Body of pancreas (tissue), 4 donors: ENCODE measurements around the gene ASXL1. TPM values are rescaled to one million over a fixed set of nuclear protein-coding genes. Genes with fewer than 3 reads are reported as not detected.

ENCODE experiments used
- ATAC-seq: fragments of 150-250 bp; one replicate; pipeline ENCODE4 v1.9.1; 2016
- DNase-seq, 4 donors: peaks; one replicate each; pipeline ENCODE4 v3.0.0-alpha.2; 2019
- H3K27ac ChIP-seq, 4 donors: fragments of 200-600 bp; sonication (generic); 1 replicate in 3 of 4; 2 replicates in 1 of 4; pipeline versions ENCODE4 v1.5.1 to v1.6.1; 2016 to 2019; ENCODE audit warnings: mild to moderate bottlenecking in 1 of 4, mixed read lengths in 1 of 4, moderate library complexity in 1 of 4
- H3K27me3 ChIP-seq, 2 donors: fragments of 200-600 bp; sonication (generic); one replicate each; pipeline ENCODE4 v1.6.0; 2016; ENCODE audit warnings: mild to moderate bottlenecking in 1 of 2
- H3K36me3 ChIP-seq, 2 donors: fragments of 200-600 bp; sonication (generic); replicated peaks in 1 of 2; 2 replicates each; pipeline ENCODE4 v1.5.1; 2016; ENCODE audit warnings: low read depth in 2 of 2; ENCODE audit not compliant: insufficient read depth in 1 of 2
- H3K4me1 ChIP-seq: fragments of 200-600 bp; sonication (generic); one replicate; pipeline ENCODE4 v1.6.0; 2016
- H3K4me3 ChIP-seq, 2 donors: fragments of 200-600 bp; sonication (generic); 1 replicate in 1 of 2; 2 replicates in 1 of 2; pipeline ENCODE4 v1.5.1; 2016 to 2019
- H3K9me3 ChIP-seq, 3 donors: fragments of 200-600 bp; sonication (generic); 1 replicate in 2 of 3; 2 replicates in 1 of 3; pipeline ENCODE4 v1.5.1; 2016
- CTCF ChIP-seq, 7 experiments: fragments of 450-650 bp in 4 of 7; fragments of 200-600 bp in 3 of 7; sonication (generic) in 3 of 7; IDR thresholded peaks; one replicate each; pipeline ENCODE4 v1.5.1; 2016 to 2019; ENCODE audit warnings: antibody characterized with exemption in 7 of 7
- POLR2A ChIP-seq, 3 donors: fragments of 450-650 bp; IDR thresholded peaks; one replicate each; pipeline ENCODE4 v1.6.1; 2016; ENCODE audit warnings: antibody characterized with exemption in 3 of 3, mild to moderate bottlenecking in 2 of 3
- WGBS, 2 donors: methylation state at CpG; one replicate each; pipeline ENCODE4 v1.1.5; 2017; 5-methylcytosine and 5-hydroxymethylcytosine counted together
- intact Hi-C: fragments of 100-400 bp; cut with DNase I; formaldehyde crosslinking; loops from one replicate; pipeline ENCODE4 v1.15.1; 2023
- total RNA-seq, 2 donors: library from RNA; depleted of rRNA; stranded (reverse); fragments of >200 nt; gene quantifications; one replicate each; pipeline ENCODE4 v1.1.0, GENCODE V29; 2016

Gene ASXL1
- total RNA-seq, 2 donors from 2014 or later: 57.9 to 102 TPM

GRCh38 chr20:32448306-32449056 is 90.3 kb downstream of the ASXL1 start:
- H3K36me3 ChIP-seq: peaks cover 8% of the 10 kb centered on the region in 2 donors
- H3K9me3 ChIP-seq: no peaks in the 10 kb centered on the region
- peak in 3 of 4 donors; percentile 19 to 60 (median 47) for DNase-seq
- H3K4me3 ChIP-seq: no peak overlapping the region
- H3K27me3 ChIP-seq: no peaks in the 10 kb centered on the region
- H3K4me1 ChIP-seq: peaks cover 61% of the 10 kb centered on the region
- no peak for ATAC-seq
- intact Hi-C loops: no loop called here
- H3K27ac ChIP-seq: peak overlapping the region; percentile 49 to 76 (median 68)
- TF ChIP-seq POLR2A (IDR thresholded peaks at IDR 0.05) (no peak), CTCF (IDR thresholded peaks at IDR 0.05) (no peak)
- WGBS, 2 donors: 59 to 60% methylated on average over 9 to 13 of the region's 13 CpGs

- TF ChIP-seq CTCF (IDR thresholded peaks at IDR 0.05) (no peak), POLR2A (IDR thresholded peaks at IDR 0.05) (no peak)
- peaks cover 61% of the 10 kb centered on the region for H3K4me1 ChIP-seq
- H3K4me3 ChIP-seq: no peak overlapping the region
- peaks cover 8 to 11% of the 10 kb centered on the region in 2 donors for H3K36me3 ChIP-seq
- H3K27me3 ChIP-seq: no peaks in the 10 kb centered on the region
- no peaks in the 10 kb centered on the region for H3K9me3 ChIP-seq
- peak; percentile 69 to 86 (median 82) for DNase-seq
- 20 to 26% methylated on average over 7 to 9 of the region's 9 CpGs for WGBS, 2 donors
- ATAC-seq: peak; percentile 72
- H3K27ac ChIP-seq: peak overlapping the region; percentile 52 to 76 (median 68)
- intact Hi-C loops: no loop called here
Measured at GRCh38 chr20:32449057-32449889, 91.1 kb downstream of the ASXL1 start.

GRCh38 chr20:32449890-32450401 is 91.8 kb downstream of the ASXL1 start:
- intact Hi-C loops: no loop called here
- WGBS, 2 donors: 31 to 40% methylated on average over 6 to 8 of the region's 8 CpGs
- ATAC-seq (peak; percentile 5), DNase-seq (peak in 3 of 4 donors; percentile 12 to 16 (median 15))
- H3K4me3 ChIP-seq: no peak overlapping the region
- H3K4me1 ChIP-seq: peaks cover 63% of the 10 kb centered on the region
- peak overlapping the region; percentile 52 to 76 (median 68) for H3K27ac ChIP-seq
- no peaks in the 10 kb centered on the region for H3K27me3 ChIP-seq
- peaks cover 8 to 11% of the 10 kb centered on the region in 2 donors for H3K36me3 ChIP-seq
- no peaks in the 10 kb centered on the region for H3K9me3 ChIP-seq
- TF ChIP-seq POLR2A (IDR thresholded peaks at IDR 0.05) (no peak), CTCF (IDR thresholded peaks at IDR 0.05) (no peak)

GRCh38 chr20:32450484-32451061 is 92.4 kb downstream of the ASXL1 start:
- 73% methylated on average over 9 of the region's 9 CpGs; no CpG with 5 or more reads in 1 of the 2 donors for WGBS, 2 donors

More at GRCh38 chr20:32450484-32451061, 92.4 kb downstream of the ASXL1 start:
- no peaks in the 10 kb centered on the region for H3K27me3 ChIP-seq
- peaks cover 8 to 11% of the 10 kb centered on the region in 2 donors for H3K36me3 ChIP-seq
- no peaks in the 10 kb centered on the region for H3K9me3 ChIP-seq
- no peak overlapping the region for H3K4me3 ChIP-seq
- DNase-seq (peak in 3 of 4 donors; percentile 3 to 25 (median 18)), ATAC-seq (no peak)
- TF ChIP-seq POLR2A (IDR thresholded peaks at IDR 0.05) (no peak), CTCF (IDR thresholded peaks at IDR 0.05) (no peak)
- H3K27ac ChIP-seq: peak overlapping the region; percentile 52 to 76 (median 68)
- H3K4me1 ChIP-seq: peaks cover 68% of the 10 kb centered on the region
- intact Hi-C loops: no loop called here
